SK-N-MC (cell line): Measurements from ENCODE around the gene LIMS4.
"Not testable (repeated sequence)": the region's sequence is repeated elsewhere in the genome, so short reads cannot be mapped to it uniquely, and the experiment has no call there.

ENCODE experiments used
- EZH2 ChIP-seq: fragments of 200-600 bp; sonication (generic); IDR thresholded peaks from one replicate; pipeline ENCODE4 v1.6.1; 2017; ENCODE audit warnings: antibody characterized with exemption
- FOXP2 ChIP-seq: optimal IDR thresholded peaks from 2 replicates; pipeline ENCODE3; 2011; ENCODE audit warnings: mild to moderate bottlenecking, moderate library complexity; ENCODE audit not compliant: insufficient read depth; ENCODE audit errors: extremely low read length, control extremely low read depth
- POLR2AphosphoS5 ChIP-seq: IDR thresholded peaks from 2 replicates; pipeline ENCODE4 v1.6.1; 2012; ENCODE audit warnings: mild to moderate bottlenecking, low read depth, low read length, borderline replicate concordance

DNA sequence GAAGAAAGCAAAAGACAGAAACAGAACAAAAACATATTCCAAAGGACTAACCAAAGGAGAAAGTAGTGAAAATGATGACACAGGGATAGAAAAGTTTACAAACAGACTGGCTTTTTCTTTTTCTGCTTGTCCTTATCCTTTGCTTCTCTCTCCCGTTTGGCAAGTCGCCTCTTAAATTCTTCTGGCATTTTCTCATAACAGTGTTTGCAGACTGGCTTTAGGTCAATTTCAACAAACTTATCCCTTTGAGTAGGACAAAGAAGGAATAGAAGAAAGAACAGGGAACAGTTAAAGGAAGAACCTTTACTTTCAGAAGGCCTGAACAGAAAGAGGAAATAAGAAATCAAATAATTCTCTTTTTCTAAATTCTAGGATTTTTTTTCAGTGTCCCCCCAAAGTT is 26.0 kb downstream of the LIMS4 start:
- not testable (repeated sequence) for TF ChIP-seq POLR2AphosphoS5, EZH2, FOXP2
